ENCODE data around the gene FITM2.

Gene FITM2

GRCh38 chr20:44284032-44284431 is 27.0 kb downstream of the FITM2 start:
- no peak for TF ChIP-seq CTCF (IDR thresholded peaks at IDR 0.05; ENCODE audit: insufficient read depth, low read depth, low read length, missing control alignments)
- H3K4me3 ChIP-seq (ENCODE audit: low read length): no peak overlapping the region
- no peak for DNase-seq (ENCODE audit: low read depth)

- H3K4me3 ChIP-seq (ENCODE audit: low read length): no peak overlapping the region
- no peak for TF ChIP-seq CTCF (IDR thresholded peaks at IDR 0.05; ENCODE audit: insufficient read depth, low read depth, low read length, missing control alignments)
- no peak for DNase-seq (ENCODE audit: low read depth)
Observed at GRCh38 chr20:44282192-44282591, 28.8 kb downstream of the FITM2 start.

- TF ChIP-seq CTCF (IDR thresholded peaks at IDR 0.05; ENCODE audit: insufficient read depth, low read depth, low read length, missing control alignments): no peak
- H3K4me3 ChIP-seq (ENCODE audit: low read length): no peak overlapping the region
Observed at GRCh38 chr20:44280387-44280786, 30.6 kb downstream of the FITM2 start.

GRCh38 chr20:44279228-44279627 is 31.8 kb downstream of the FITM2 start:
- no peak for TF ChIP-seq CTCF (IDR thresholded peaks at IDR 0.05; ENCODE audit: insufficient read depth, low read depth, low read length, missing control alignments)
- DNase-seq (ENCODE audit: low read depth): peak; percentile 63
- no peak overlapping the region for H3K4me3 ChIP-seq (ENCODE audit: low read length)

More at GRCh38 chr20:44280387-44280786, 30.6 kb downstream of the FITM2 start:
- no peak for DNase-seq (ENCODE audit: low read depth)

GRCh38 chr20:44274303-44275017 is 36.5 kb downstream of the FITM2 start:
- no peak for TF ChIP-seq CTCF (IDR thresholded peaks at IDR 0.05; ENCODE audit: insufficient read depth, low read depth, low read length, missing control alignments)
- DNase-seq (ENCODE audit: low read depth): no peak

GRCh38 chr20:44273231-44274215 is 37.5 kb downstream of the FITM2 start:
- no peak for TF ChIP-seq CTCF (IDR thresholded peaks at IDR 0.05; ENCODE audit: insufficient read depth, low read depth, low read length, missing control alignments)
- H3K4me3 ChIP-seq (ENCODE audit: low read length): no peak overlapping the region
- no peak for DNase-seq (ENCODE audit: low read depth)

More at GRCh38 chr20:44274303-44275017, 36.5 kb downstream of the FITM2 start:
- H3K4me3 ChIP-seq (ENCODE audit: low read length): no peak overlapping the region

All from epithelial cell of esophagus (primary cell).